SK-N-MC (cell line): ENCODE results near the gene FOXC1.

ENCODE experiments used
- EZH2 ChIP-seq: fragments of 200-600 bp; sonication (generic); IDR thresholded peaks from one replicate; pipeline ENCODE4 v1.6.1; 2017; ENCODE audit warnings: antibody characterized with exemption
- POLR2AphosphoS5 ChIP-seq: IDR thresholded peaks from 2 replicates; pipeline ENCODE4 v1.6.1; 2012; ENCODE audit warnings: mild to moderate bottlenecking, low read depth, low read length, borderline replicate concordance

GRCh38 chr6:1617466-1618310 lies 8.0 kb downstream of the FOXC1 start:
- TF ChIP-seq EZH2: no peak
- TF ChIP-seq POLR2AphosphoS5: no peak
